T1000 (cell line): Measurements from ENCODE around the gene PPP1R36.
"Not testable (repeated sequence)": the region's sequence is repeated elsewhere in the genome, so short reads cannot be mapped to it uniquely, and the experiment has no call there.

Experiments used
- DNase-seq: peaks from one replicate; lab custom pipeline; 2025; ENCODE audit warnings: mixed read lengths; lab: John Stamatoyannopoulos, UW

Gene PPP1R36

DNA sequence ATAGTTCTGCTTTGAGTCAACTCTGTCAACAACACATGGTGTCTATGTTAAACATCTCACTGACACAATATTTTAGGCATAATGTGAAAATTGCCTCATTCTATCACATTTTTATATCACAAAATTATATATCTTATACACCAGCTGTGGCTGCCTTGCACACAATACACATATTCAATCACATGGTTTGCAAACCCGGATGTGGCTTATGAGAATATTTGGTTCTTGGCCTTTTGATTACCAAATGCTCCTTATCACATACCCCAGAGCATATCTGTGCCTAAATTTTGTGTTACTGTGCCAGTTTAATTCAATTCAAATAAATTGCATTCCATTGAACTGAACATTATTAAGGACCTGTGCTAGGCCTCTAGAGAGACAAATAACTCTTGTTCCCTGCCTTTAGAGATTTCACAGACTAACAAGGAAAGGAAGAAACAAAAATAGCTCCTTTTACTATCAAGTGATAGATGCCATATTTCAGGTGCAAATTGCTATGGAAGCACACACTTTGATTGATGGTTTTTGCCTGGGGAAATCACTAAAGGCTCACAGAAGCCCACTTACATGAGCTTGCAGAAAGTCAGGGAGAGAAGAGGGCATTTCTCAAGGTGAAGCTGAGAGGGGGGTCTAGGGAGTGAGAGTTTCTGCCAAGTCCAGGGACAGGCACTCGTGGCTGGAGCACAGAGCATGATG lies 63.4 kb downstream of the PPP1R36 start:
- no peak for DNase-seq

- no peak for DNase-seq
Observed at GRCh38 chr14:64614166-64614565, 64.4 kb downstream of the PPP1R36 start.

GRCh38 chr14:64614805-64615391 lies 65.1 kb downstream of the PPP1R36 start:
- no peak for DNase-seq

- not testable (repeated sequence) for DNase-seq
Observed at GRCh38 chr14:64617872-64618408, 68.2 kb downstream of the PPP1R36 start.

DNA sequence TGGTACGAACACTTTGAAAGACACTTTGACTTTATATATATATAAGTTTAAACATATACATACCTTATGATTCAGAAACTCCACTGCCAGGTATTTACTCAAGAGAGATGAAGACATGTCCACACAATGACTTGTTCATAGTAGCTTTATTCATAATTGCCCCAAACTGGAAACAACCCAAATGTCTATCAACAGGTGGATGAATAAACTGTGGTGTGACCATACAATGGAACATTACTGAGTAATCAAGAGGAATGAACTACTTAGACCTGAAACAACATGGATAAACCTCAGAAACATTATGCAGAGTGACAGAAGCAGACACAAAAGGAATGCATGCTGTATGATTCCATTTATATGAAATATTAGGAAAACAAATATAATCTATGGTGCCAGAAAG lies 71.1 kb downstream of the PPP1R36 start:
- DNase-seq, result no peak

DNA sequence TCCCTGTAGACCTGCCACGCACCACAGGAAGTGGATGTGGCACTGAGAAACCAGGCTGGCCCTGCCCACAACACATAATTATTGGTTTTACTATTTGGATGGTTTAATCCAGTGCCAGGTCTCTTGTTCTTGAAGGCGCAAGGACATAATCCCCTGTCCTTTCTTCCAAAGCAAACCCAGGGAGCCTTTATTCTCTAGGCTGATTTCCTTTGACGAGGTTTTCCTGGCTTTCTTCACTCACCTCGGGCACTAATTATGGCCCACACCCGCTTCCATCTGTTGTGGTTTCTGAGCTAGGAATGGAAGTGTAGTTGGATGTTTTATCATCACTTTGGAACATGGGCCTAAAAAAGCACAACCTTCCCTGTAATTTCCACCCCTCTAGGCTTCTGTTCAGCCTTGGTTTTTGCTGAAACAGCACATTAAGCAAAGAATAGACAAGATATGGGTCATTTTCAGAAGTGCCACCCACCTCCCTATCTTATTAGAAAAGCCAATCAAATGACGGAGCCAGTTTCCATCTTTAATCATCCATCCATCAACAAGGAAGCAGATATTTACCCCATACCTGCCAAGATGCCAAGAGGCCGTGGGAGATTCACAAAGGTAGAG lies 73.9 kb downstream of the PPP1R36 start:
- no peak for DNase-seq

DNA sequence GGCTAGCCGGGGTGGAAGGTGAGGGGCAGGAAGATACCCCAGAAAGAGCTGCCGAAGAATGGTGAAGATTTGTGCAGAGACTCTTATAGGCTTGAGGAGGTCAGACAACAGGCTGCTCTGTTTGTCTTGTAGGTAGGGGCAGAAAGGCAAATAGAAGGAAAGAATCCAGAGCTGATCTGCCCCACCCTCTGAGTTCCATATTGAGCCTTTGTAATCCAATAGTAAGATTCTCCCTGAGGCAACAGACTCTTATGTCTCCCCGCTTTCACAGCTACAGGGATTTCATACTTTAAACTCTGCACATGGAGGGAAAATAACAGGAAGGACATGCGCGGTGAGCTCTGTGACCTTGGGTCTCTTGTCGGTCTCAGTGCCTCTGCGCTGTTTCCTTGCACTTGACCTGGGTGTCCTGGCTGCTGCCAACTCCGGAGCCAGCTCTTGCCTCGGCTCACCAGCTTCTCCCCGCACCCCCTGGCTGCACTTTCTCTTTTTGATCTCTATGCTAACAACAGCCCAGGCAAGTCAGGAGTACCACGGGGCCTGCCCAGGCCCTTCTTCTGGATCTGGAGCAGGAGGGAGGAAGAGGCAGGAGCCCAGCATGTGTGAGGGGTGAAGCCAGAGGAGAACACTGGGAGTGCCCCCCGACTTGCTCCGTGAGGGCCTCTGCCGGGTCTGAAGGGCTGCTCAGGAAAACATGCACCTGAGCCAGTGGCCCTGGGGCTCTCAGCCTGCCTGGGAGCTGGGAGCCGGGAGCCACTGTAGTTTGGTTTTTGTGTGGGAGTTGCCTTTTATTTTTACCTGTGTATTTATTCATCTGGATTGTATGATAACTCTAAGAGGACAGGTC lies 75.8 kb downstream of the PPP1R36 start:
- DNase-seq, result no peak

GRCh38 chr14:64628940-64629408 lies 79.2 kb downstream of the PPP1R36 start:
- DNase-seq, result peak; percentile 52

GRCh38 chr14:64630778-64631177 lies 81.0 kb downstream of the PPP1R36 start:
- no peak for DNase-seq

- not testable (repeated sequence) for DNase-seq
Observed at GRCh38 chr14:64631222-64631621, 81.5 kb downstream of the PPP1R36 start.

DNA sequence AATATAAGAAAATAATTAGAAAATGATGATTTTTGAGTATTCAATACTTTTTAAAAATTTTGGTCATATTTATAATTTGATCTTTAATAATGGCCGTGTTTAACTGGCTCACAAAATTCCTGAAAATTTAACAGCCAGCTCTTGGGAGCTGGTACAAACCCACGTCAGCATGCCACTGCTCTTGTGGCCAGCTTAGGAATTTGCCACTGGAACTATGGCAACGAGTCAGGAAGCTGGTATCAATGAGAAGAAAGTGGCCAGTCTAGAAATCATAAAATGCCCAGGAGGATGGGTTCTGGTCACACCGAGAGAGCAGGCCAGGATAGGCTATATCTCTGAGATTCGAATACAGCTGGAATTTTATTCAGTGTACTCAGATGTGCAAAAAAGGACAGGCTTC lies 82.3 kb downstream of the PPP1R36 start:
- no peak for DNase-seq

DNA sequence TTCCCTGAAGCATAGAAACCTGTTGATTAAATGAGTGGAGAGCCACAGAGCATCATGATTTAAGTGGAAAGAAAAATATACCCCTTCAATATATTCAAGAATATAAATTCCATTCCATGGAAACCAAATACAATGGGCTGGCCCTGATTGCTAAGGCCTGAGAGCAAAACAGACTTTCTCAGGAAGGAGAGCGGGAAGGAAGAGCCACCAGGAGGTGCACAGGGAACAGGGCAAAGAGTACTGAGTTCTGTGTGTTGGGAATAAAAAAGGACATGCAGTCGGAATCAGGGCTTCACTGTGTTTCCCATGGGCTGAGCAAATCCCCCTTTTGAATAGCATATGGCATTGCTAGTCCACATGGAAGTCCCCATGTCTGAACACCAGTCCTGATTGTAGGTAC lies 84.8 kb downstream of the PPP1R36 start:
- no peak for DNase-seq

GRCh38 chr14:64636208-64636979 lies 86.6 kb downstream of the PPP1R36 start:
- peak; percentile 62 for DNase-seq

DNA sequence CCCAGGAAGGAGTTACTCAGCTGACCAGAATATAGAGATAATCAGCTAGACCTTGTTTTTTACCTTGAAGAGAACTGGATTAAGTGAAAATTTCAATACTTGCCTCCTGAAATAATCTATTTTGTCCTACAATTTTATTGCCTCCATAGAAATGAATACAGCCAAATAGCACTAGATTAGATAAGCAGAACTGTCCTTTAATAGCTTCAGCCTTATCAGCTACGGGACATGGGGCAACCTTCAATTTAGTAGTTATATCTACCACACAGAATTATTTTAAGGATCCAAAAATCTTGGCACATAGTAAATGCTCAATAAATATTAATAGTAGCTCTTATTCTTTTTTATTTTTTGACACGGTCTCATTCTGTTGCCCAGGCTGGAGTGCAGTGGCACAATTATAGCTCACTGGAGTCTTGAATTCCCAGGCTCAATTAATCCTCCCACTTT lies 87.2 kb downstream of the PPP1R36 start:
- DNase-seq, result no peak

GRCh38 chr14:64637735-64638473 lies 88.1 kb downstream of the PPP1R36 start:
- no peak for DNase-seq

DNA sequence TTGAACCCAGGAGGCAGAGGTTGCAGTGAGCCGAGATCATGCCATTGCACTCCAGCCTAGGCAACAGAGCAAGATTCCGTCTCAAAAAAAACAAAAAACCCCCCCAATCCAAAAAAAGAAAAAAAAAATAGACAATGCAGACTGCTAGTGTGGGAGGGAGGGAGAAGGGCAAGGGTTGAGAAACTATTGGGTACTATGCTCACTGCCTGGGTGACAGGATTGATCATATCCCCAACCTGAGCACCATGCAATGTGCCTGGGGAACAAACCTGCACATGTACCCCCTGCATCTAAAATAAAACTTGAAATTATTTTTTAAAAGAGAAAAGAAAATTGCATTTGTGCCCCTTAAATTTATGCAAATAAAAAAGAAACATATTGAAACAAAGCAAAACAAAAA lies 88.9 kb downstream of the PPP1R36 start:
- DNase-seq, result no peak
